Esophagus squamous epithelium (tissue), 4 donors: Measurements from ENCODE around the gene NCAPH2.

ENCODE experiments used
- POLR2A ChIP-seq, 4 donors: fragments of 450-650 bp; IDR thresholded peaks; one replicate each; pipeline ENCODE4 v1.6.1; 2017; ENCODE audit warnings: antibody characterized with exemption in 4 of 4, mild to moderate bottlenecking in 4 of 4, moderate library complexity in 3 of 4
- TF ChIP-seq, protein P1 (sequence below), 6 experiments: fragments of 450-650 bp in 4 of 6; fragments of 200-600 bp in 2 of 6; sonication (generic) in 2 of 6; IDR thresholded peaks; one replicate each; pipeline ENCODE4 v1.5.1; 2016 to 2019; ENCODE audit warnings: antibody characterized with exemption in 6 of 6, mild to moderate bottlenecking in 4 of 6, moderate library complexity in 4 of 6

DNA sequence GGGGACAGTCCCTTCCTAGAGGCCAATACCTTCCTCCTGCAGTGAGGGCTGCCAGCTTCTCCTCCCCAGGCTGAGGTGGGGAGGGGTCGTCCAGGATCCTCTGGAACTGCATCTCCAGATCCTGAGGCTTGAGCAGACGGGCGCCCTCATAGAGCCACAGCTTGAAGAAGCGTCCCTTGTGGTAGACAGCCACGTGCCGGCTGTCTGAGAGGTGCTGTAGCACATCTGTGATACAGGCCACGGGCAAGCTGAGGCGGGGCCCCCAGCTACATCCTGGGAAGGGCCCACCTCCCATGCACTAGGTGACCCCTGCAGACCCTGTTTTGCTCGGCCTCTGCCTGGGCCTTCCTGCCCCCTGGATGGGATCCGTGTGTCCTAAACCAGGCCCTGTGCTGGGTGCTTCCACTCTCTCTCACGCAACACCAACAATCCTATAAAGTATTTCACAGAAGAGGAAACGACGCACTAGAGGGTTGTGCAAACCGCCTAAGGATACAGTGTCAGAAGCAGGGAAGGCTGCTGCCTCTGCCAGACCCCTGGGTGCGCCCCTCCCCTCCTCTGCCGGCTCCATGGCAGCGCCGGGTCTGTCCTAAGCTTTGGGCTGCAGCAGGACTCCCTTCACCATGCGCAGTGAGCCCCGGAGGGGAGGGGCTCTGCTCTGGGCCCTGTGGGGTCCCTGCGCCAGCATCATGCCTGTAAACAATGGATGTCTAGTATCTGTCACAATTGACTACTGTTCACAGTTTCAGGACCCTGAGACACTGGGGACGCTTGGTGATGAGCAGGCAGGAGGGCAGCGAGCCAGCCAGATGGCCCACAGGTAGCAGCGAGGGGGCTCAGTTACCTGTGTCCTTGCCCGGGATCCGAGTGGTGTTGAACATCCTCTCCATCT lies 65.7 kb downstream of the NCAPH2 start:
- TF ChIP-seq, protein P1, sequence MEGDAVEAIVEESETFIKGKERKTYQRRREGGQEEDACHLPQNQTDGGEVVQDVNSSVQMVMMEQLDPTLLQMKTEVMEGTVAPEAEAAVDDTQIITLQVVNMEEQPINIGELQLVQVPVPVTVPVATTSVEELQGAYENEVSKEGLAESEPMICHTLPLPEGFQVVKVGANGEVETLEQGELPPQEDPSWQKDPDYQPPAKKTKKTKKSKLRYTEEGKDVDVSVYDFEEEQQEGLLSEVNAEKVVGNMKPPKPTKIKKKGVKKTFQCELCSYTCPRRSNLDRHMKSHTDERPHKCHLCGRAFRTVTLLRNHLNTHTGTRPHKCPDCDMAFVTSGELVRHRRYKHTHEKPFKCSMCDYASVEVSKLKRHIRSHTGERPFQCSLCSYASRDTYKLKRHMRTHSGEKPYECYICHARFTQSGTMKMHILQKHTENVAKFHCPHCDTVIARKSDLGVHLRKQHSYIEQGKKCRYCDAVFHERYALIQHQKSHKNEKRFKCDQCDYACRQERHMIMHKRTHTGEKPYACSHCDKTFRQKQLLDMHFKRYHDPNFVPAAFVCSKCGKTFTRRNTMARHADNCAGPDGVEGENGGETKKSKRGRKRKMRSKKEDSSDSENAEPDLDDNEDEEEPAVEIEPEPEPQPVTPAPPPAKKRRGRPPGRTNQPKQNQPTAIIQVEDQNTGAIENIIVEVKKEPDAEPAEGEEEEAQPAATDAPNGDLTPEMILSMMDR (IDR thresholded peaks at IDR 0.05): no peak
- no peak for TF ChIP-seq POLR2A (IDR thresholded peaks at IDR 0.05)
